ENCODE results near the gene HOTAIR.

HOTAIR gene

DNA sequence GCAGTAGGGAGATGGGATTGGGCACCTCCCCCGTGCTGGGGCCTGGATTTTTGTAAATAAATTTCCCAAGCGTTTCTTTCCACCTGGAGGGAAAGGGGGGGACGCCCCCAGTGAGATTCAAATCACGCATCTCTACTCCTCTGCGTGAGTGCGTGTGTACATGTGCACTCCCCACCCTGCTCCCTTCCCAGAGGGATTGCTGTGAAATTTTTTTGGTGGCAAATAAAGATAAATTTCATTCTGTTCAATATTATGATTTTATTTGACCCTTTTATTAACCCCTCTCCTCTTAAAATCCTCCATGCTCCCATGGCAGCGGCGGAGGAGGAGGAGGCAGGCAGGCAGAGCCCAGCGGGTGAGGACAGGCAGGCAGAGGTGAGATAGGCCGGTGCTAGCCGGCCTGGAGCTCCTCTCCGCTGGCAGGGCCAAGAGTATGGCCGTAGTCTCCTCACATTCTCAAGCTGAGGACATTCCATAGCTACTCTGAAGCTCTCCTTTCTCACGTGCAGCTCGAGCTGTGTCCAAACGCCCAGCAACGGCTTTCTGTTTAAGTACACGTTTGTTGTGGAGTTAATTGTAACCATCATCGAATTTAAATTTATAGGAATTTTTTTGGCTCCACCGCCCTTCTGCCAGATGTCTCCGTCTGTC lies 1.5 kb upstream of the HOTAIR start:
- no peak for DNase-seq (ENCODE audit: low read depth in 1 of 2, low spot score in 1 of 2)

DNA sequence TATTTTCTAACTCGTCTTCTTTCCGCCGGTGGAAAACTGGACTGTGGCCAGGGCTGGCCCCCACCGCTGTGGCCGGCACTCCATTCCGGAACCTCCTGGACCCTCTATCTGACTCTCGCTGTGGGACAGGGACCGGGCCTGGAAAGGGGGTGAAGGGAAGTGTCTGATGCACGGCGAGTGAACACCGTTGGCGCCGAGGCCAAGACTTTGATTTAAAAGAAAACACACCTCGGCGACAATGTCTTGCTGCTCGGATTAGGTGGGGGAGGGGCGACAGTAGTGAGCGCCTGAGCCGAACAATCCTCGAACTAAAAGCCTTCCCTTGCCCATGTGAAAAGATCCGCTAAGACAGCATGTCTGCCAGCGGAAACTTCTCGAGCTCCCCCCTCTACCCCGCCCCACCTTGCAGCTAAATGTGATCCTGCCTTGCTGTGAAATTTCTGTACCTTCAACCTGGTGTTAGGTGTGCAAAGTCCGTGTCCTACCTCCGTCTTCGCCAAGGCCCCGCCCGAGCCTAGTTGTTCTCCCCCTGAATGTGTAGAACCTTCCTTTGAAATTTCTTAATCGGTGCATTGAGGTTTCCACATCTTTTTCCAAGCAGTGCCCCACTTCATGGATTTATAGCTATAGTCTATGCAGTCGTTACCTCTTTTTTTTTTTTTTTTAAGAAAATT lies 862 bp upstream of the HOTAIR start:
- no peak for DNase-seq (ENCODE audit: low read depth in 1 of 2, low spot score in 1 of 2)

DNA sequence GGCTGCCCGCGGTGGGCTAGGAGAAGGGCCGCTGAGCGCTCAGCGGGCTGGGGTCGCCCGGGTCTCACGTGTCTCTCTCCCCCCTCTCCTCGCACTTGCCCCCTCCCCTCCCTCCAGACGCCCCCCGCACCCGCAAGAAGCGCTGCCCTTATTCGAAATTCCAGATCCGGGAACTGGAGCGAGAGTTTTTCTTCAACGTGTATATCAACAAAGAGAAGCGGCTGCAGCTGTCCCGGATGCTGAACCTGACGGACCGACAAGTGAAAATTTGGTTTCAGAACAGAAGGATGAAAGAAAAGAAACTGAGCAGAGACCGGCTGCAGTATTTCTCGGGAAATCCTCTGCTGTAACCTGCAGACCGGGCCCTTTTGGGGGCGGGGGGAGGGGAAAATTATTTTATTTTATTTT lies 314 bp upstream of the HOTAIR start:
- DNase-seq (ENCODE audit: low read depth in 1 of 2, low spot score in 1 of 2): no peak

DNA sequence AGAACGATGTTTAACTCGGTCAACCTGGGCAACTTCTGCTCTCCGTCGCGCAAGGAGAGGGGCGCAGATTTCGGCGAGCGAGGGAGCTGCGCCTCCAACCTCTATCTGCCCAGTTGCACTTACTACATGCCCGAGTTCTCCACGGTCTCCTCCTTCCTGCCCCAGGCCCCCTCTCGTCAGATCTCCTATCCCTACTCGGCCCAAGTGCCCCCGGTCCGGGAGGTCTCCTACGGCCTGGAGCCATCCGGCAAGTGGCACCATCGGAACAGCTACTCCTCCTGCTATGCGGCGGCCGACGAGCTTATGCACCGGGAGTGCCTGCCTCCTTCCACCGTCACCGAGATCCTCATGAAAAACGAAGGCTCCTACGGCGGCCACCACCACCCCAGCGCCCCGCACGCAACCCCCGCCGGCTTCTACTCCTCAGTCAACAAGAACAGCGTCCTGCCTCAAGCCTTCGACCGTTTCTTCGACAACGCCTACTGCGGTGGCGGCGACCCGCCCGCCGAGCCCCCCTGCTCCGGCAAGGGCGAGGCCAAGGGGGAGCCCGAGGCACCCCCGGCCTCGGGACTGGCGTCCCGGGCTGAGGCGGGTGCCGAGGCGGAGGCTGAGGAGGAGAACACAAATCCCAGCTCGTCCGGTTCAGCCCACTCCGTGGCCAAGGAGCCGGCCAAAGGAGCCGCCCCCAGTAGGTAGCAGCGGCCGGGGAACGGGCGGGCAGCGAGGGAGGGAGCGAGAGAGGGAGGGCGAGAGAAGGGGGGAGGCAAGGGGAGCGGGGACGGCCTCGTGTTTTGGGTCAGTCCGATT lies 1.3 kb downstream of the HOTAIR start:
- DNase-seq (ENCODE audit: low read depth in 1 of 2, low spot score in 1 of 2): no peak

DNA sequence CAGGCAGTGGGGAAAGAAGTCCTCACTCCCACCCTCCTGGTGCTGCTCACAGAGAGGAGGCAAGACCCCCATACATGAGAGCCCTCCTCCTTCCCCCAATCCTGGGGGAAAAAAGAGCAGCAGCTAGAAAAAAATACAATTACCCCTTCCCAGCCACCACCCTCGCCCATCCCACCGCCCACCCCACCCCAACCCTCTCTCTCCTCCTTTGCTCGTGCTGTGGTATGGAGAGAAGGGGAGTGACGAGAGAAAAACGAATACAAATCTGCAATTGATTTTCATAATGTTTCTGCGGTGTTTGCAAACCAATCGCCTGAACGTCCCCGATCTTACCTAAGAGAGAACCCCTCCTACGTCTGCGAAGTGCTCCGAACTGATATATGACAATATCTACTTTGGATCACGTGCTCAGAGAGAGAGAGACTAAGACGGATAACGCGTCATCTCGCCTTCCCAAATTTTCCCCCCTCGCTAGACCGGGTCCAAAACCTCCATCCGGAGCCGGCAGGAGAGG lies 2.0 kb downstream of the HOTAIR start, which contains the start of gene HOXC11:
Gene HOXC11 (plus strand): TSS at position 405 of the 514 bp plus-strand sequence. CDS start 116 bp downstream, outside the sequence.
- DNase-seq (ENCODE audit: low read depth in 1 of 2, low spot score in 1 of 2): no peak

DNA sequence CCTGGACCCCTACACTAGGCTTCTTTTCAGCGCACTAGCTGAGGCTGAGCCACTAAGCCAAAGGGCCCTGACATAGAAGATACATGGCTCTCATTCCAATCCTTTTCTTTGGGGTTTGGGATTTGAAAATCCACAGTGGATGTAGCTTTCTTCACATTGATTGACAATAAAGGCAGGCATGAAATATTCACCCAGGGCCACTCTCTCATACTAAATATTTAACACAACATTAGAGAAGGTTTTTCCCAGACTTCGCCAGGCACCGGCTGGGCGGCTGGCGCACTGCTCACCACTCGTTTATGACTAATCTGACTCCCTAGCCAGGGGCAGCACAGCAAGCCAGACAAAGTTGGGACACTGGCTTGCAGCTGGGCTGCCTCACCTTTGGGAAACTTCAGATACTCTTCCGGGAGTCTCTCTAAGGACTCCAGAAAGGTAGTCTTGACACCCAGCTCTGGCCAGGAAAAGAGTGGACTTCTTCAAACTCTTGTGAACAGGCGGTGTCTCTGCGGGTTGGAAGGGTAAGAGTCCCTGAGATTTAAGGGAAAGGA lies 2.5 kb downstream of the HOTAIR start:
- no peak for DNase-seq (ENCODE audit: low read depth in 1 of 2, low spot score in 1 of 2)

DNA sequence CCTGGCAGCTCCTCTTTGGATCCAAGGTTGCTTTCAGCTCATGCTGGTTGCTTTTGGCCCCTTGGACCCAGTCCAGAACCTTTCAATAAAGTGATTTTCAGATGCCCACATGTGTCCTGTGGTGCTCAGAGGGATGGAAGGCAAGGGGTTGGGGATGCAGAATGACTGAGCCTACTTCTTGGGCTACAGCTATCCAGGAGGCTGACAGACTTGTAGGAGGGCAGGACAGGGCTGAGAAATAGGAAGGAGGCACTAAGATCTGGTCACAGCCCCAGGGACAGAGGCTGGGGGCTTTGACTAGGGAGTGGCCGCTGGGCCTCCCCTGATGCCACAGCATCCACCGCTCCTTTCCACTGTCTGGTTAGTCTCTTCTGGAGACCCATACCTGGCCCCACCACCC lies 3.1 kb downstream of the HOTAIR start:
- no peak for DNase-seq (ENCODE audit: low read depth in 1 of 2, low spot score in 1 of 2)

DNA sequence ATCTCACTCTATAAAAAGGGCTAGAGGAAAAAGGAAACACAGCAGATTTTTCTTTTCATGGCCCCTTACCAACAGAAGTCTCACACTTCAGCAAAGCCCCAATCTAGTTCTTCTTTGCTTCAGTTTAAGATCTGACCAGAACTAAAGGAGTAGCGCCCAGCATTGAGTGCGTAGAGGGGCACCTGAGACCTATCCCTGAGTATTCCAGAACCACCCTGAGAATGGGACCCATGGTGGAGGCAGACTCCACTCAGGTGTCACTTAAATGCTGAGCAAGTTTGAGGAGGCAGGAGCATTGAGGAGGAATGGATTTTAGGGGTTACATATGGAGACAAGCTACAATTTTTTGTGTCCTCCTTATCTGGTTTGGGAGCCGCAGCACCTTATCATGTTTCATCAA lies 3.6 kb downstream of the HOTAIR start:
- no peak for DNase-seq (ENCODE audit: low read depth in 1 of 2, low spot score in 1 of 2)

DNA sequence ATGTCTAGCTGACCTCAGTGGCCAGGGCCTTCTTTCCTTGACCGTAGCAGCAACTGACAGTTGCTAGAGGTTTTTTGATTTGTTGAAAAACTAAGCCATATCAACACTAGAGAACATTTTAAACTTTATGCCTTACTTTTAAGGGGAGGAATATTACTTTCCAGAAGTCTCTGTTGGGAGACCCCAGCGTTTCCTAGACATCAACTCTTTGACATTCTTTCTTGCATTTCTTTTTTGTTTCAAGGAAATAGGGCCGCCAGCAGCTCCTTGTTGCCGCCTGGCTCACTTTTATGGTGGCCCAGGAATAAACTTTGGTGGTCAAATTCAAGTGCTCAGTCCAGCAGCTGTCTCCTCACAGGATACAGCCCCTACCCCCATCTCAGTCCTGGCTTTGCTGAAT lies 4.3 kb downstream of the HOTAIR start:
- DNase-seq (ENCODE audit: low read depth in 1 of 2, low spot score in 1 of 2): no peak

DNA sequence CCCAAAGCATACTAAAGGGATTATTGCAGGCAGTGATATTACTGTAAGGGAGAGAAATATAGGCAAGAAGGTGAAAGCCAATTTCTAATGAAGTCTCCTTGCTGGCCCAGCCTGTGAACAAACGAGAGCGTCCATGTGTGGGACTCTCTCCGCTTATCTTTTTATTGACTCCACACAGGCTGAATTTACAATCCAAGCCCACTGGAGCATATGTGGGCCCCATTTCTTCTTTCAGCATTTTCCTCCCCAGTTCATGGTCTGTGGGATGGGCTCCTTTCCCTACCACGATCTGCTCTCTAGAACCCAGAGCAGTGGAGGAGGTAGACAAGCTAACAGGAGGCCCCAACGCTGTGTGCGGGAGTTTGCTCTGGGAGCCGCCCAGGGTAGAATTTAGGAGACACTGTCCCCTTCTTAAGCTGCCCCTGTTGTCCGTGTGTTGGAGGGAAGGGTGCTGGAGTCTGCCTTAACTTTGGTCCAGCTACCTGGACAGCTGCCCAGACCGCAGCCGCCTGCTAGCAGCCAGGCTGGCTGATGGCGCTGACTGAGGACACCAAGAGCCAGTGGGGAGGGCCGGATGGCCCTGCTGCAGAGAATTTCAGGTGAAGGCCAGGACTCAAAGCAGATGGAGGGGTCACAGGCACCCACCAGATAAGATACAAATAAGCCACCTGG lies 5.0 kb downstream of the HOTAIR start:
- no peak for DNase-seq (ENCODE audit: low read depth in 1 of 2, low spot score in 1 of 2)

DNA sequence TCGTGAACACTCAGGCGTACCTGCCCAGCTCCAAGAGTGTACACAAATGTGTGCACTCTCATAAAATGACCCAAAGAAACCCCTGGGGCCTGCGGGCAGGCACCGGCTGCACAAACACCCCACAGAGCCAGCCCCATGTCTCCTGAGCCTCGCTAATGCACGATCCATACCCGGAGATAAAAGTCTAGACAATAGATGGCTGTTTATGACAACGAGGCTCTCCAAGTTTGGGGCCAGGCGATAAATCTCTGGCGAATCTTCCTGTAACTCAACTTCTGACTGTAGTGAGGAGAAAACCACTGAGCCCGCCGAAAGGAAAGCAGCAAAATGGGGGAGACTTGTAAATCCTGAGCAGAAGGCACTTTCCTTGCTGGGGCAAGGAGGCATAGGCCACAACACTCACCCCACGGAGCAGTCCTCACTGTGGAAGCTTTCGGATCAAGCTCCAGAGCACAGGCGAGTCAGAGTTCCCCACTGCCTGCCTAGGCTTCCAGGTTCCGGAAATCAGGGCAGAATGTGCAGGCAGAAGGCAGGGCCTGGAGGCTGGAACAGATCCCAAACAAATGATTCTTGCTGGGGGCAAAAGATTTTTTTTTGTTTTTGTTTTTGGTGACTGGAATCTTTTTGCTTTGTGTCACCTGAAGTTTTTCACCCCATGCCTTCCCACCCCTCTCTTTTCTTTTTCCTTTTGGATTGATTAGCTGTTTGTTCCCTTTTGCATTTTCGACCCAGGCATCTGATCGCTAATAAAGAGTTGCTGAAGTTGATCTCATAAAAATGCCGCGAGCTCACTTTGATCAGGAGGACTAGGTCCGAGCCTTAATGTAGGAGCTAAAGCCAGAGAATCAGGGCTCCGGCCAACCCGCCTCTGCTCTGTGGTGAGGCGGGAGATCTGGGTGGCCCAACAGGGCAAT lies 6.3 kb downstream of the HOTAIR start:
- no peak for DNase-seq (ENCODE audit: low read depth in 1 of 2, low spot score in 1 of 2)

DNA sequence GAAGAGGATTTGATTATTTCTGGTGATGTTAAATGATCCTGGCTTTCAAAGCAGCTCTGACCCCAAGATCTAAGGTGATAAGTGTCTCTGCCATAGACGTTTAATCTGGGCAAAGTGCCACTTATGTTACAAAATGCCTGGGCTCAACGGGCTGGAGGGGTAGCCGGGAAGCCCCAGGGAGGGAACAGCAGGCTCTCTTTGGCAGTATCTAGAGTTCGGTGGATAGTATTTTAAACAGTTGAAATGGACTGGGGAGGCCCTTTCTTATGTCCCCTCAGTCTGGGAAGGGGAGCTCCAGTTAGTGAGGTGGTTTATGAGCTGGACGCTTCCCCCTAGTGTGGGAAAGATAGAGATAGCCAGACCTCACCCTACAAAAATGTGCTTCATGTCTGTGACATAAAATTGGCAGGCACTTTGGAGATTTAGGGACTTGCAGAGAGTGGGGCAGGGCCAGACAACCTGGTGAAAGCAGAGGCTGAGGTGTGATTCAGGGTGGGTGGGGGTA lies 7.3 kb downstream of the HOTAIR start:
- no peak for DNase-seq (ENCODE audit: low read depth in 1 of 2, low spot score in 1 of 2)

DNA sequence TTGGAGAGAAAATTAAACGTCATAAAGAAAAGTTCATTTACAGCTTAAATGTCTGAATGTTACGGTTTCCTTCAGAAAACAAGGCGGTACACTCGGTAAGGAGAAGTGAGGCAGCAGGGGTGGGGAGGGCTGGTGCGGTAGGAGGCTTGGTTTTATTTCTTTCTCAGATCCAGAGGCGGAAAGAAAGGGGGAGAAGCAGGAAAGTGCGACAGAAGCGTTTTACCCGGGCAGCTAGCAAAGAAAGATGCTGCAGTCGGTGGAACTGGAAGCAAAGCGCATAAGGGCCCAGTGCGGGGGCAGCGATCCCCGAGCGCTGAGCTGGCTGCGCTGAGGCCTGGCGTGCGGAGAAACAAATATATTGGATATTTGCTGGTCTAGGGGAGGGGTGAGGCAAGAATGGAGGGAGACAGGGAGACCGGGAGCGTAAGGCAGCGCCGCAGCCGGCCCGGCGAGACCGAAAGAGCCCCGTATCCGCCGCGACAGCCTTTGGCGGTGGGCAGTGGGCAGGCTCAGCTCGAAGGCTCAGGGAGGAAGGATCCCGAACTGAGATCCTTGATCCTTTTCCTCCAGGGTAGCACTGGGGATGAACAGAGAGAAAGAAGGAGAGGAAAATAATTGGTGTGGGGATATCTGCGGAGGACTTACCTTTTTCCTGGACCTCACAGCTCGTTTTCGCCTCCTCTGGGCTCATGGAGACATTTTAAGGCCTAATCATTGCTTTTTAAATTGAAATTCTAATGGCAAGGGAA lies 8.2 kb downstream of the HOTAIR start:
- no peak for DNase-seq (ENCODE audit: low read depth in 1 of 2, low spot score in 1 of 2)

DNA sequence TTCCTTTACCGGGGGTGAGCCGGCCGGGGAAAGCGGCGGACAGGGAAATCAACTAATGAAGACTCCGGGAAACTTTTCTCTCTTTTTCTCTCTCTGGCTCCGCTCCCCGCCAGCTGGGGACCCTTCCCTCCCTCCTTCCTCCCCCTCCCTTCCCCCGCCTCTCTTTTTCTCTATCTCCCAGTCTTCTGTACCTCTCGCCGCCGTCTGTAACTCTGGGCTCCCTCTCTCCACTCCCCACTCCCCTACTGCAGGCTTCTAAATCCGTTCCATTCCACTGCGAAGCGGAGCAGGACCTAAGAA lies 8.7 kb downstream of the HOTAIR start:
- DNase-seq (ENCODE audit: low read depth in 1 of 2, low spot score in 1 of 2): no peak

DNA sequence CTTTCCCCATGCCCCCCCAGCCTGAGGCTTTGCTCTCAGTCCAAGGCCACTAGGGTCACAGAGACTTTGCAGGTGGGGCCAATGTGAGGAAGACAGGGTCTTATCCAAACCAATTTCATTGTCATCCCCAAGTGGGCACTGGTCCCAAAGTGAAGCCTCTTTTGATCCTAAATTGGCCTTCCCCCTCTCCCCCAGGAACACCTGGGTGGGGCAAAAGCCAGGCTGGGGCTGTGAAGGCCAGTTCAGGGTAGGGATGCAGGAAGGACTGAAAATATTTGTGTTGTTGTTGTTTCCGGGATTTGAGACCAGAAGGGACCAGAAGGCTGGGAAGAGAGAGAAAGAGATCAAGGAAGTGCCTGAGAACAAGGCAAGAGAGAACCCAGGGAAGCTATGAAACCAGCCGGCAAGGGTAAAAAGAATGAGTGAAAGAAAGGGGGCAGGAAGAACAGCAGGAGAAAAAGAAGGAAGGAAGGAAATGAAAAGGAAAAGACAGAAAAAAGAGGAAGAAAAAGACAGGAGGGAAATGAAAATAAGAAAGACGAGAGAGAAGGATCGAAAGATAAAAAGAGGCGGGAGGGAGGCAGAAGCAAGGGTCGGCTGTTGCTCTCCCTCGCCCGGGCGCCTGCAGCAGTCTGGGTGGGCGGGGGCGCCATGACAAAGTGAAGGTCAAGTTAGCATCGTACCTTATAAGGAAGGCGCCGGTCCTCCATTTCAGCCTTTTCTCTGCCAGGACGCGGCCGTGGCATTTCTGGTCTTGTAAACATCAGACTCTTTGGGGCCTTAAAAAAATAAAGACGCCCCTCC lies 9.3 kb downstream of the HOTAIR start:
- DNase-seq (ENCODE audit: low read depth in 1 of 2, low spot score in 1 of 2): no peak

DNA sequence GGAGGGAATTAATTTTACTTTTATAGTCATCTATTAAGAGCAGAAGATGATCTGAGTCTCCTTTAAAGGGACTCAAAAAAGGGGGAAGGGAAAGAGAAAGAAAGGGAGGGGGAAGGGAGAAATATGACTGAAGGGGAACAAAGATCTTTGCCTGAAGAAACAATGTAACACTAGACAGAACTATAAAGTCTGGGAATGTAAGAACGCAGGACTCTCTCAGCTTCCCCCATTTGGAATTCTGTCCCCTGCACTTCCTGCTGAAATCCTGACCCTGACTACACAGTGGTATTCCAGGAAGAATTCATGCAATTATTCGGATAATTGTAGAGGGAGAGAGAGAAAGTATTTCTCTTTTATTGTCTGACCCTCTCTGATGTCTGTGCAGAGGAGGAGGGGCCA lies 10.4 kb downstream of the HOTAIR start:
- DNase-seq (ENCODE audit: low read depth in 1 of 2, low spot score in 1 of 2): no peak

DNA sequence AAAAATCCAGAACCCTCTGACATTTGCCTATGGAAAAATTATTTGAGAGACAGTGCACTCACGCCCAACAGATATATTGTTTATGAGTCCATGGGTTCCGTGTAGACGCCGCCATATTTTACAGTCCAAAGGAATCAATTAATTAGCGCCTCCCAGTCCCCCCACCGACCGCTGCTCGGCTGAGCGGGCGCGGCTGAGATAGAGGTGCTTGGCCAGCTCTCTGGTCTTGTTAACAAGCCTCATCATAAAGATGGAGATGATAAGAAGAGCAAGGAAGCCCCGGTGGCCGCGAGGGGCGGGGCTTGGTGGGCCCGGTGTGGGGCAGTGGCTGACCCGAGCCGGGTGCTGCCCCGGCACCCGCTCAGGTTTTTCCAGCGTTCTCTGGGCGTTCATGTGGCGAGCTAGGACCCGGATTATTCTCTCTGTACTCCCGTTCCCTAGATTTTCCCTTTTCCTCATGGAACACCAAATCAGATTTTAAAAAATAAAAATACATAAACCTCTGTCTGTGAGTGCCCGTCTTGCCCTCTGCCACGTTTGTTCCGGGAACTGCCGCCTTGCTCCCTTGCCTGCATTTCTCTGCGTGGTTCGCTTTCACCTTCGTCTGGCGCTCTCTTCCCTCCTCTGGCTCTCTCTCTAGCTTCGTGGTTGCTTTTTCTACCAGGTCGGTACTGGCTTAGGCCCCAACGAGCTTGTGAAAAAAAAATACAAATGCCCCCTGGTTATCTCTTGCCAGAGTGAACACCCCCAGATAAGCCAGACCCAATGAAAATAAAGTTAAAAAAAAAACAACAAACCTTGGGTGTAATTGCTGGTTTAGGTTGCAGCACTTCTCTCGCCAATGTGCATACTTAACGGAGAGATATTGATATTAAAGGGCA lies 11.1 kb downstream of the HOTAIR start:
- DNase-seq (ENCODE audit: low read depth in 1 of 2, low spot score in 1 of 2): no peak

DNA sequence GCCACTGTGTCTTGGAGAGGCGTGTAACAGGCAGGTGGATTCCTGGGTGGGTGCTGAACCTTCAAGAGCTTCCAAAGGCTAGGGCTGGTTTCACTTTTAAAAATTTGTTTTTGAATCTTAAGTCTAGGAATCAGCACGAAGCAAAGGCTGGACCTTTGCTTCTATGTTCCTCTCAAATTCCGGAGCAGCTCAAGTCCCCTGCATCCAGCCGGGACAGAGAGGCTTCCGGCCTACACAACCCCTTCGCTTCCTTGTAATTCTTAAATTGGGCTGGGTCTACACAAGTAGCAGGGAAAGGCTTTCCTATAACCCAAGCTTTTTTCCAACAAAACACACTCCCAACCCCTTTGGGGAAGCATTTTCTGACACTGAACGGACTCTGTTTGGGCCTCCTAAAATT lies 11.7 kb downstream of the HOTAIR start:
- no peak for DNase-seq (ENCODE audit: low read depth in 1 of 2, low spot score in 1 of 2)
